GM12892 (cell line): ENCODE measurements around the gene NBPF1.
"Not testable (repeated sequence)": the region's sequence is repeated elsewhere in the genome, so short reads cannot be mapped to it uniquely, and the experiment has no call there.

Experiments used
- DNase-seq: peaks from one replicate; pipeline ENCODE4 v3.0.0; 2011; ENCODE audit not compliant: insufficient read length
- FAIRE-seq: peaks from 2 replicates; lab custom pipeline; 2011; peaks lifted over from hg19 to GRCh38; lab: Jason Lieb, UNC

The NBPF1 gene

DNA sequence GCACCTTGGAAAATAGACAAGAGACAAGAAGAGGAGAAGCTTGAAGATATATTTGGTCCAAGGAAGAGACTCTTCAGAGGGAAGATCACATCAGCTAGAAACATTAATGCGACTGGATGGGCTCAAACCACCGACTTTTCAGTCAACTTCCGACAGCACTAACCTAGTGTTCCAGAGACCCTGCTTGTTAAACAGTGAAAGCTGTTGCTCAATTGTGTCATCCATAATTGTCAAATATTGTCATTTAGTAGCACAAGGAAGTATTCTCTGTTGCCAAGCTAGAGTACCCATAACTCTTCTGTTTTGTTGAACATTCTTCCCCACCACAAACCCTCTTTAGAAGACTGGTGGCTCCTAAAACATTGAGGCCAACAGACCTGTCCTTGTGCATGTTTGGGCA is 56.3 kb downstream of the NBPF1 start:
- DNase-seq, FAIRE-seq: not testable (repeated sequence)

DNA sequence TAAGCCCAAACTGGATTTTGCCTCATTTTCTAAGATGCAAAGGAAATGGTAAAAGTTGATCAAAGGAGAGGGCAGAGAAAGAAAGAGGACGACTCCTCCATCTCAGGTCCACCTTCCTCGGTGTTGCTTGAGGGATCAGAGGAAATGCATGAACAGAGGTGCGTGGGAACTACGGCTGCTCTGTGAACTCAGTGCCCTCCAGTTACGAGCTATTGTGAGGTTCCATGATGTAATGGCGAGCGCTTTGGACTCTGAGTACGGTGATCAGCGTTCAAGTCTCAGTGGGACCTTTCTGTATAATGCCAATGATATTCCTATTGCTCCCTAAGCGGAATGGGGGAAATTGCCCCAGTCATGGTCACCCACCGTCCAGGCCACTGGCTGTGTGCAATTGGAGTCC is 60.1 kb downstream of the NBPF1 start:
- DNase-seq, FAIRE-seq: not testable (repeated sequence)

DNA sequence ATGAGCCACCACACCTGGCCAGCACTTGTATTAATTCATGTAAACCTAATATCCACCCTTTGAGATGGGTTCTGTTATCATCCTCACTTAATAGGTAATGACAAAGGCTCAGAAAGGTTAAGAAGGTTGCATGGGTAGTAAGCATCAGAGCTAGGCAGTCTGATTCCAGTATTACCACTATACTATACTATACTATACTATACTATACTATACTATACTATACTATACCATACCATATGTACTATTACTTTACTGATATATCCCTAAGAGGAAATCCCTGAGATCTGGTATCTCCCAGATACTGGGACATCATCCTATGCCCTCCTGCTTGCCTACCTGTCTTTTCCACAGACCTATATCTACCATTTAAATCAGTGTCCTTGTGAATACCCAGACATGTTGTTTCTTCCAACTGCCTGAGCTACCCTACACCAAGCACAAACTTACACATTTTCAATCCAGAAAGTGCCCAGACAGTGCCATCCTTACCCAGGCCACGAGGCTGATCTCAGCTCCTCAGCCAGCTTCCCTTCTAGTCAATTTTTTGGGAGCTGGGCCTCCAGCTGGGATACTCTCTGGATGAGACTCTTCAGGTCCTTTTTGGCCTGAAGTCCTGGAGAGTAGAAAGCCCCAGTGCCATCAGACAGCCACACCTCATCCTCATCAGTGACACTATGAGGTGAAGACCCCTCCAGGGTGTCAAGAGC is 63.0 kb downstream of the NBPF1 start:
- FAIRE-seq, DNase-seq: not testable (repeated sequence)

DNA sequence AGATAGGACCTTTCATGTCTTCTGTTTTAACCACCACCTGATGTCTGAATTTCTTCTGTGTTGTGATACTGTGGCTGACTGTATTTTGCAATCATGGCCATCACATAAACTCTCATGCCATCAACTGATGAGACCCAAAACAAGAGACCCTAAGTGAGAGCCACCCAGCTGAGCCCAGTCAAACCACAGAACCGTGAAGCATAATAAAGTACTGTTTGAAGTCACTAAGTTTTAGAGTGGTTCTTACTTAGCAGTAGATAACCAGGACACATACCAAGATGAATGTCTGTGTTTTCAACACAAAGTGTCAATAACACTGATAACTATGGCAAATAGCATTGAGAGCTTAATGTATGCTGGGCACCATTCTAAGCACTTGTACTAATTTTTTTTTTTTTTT is 63.8 kb downstream of the NBPF1 start:
- FAIRE-seq, DNase-seq: not testable (repeated sequence)

DNA sequence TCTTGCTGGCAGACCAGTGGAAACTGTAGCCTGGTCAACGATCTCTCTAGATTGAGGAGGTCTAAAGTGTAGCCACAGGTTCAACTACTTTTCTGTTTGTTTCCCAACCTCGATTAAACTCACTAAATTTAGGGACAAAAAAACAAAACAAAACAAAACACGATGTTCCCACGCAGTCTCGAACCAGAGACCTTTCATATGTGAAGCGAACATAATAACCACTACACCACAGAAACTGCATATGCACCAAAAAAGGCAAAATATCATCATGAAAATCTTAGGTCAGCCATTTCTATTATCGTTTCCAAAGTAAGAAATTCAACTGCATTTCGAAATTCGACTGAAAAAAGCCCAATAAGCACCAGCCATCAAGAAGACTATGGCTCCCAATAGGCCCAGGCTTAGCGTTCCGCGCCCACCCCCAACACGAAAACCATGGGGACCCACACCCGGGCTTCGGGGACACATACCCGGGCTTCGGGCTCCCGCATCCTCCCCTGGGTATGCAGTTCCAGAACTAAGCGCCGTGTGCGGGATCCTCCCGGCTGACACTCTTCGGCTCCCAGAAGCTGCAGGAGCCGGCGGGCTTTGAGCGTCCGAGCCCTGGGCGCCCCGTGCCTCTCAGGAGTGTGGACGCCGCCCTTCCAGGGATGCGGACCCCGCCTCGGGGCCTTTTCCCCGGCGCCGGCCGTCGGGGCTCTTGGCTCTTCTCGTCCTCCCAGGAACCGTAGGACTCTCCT is 65.7 kb downstream of the NBPF1 start:
- FAIRE-seq, DNase-seq: not testable (repeated sequence)

DNA sequence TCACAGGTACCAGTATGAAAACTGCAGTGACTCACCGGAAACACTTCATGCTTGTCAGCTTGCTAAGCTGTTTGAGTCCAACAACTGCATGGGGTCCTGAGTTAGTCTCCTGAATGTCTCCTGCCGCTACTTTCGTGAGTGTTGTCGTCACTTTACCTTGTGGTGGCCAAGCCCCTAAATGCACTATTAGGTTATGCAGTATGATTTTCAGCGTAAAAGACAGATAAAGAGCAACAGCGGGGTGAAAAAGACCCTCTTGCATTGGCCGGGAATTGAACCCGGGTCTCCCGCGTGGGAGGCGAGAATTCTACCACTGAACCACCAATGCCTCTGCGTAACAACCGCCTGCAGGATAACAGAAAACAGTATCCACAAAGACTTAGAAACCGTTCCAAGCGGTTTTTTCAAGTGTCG is 67.7 kb downstream of the NBPF1 start:
- not testable (repeated sequence) for DNase-seq, FAIRE-seq

DNA sequence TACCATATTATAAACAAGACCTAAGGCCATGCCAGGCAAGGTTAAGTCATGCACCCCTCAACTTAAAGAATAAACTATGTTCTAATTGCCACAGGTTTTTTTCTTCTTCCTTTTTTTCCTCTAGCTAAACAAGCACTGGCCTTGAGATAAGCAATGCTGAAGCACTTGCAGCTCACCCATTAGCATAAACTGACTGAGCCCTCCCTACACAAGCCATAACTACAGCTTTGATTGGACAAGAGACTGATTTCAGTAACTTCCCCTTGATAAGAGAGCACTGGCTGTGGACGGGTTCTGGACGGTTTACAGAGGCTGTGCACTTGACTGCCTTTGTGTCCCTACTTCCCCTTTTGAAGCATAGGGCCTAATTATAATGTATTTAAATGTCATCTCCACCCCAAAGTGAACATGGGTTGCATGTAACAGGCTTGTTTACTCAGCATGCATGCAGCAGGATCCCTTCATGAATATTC is 72.9 kb downstream of the NBPF1 start:
- DNase-seq, FAIRE-seq: not testable (repeated sequence)

DNA sequence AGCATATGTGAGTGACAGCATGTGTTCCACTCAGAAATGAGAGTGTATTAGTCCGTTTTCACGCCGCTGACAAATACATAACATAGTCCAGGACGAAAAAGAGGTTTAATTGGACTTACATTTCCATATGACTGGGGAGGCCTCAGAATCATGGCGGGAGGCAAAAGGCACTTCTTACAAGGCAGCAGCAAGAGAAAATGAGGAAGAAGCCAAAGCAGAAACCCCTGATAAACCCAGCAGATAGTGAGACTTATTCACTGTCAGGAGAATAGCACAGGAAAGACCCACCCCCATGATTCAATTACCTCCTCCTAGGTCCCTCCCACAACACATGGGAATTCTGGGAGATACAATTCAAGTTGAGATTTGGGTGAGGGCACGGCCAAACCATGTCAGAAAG is 75.8 kb downstream of the NBPF1 start:
- not testable (repeated sequence) for DNase-seq, FAIRE-seq

DNA sequence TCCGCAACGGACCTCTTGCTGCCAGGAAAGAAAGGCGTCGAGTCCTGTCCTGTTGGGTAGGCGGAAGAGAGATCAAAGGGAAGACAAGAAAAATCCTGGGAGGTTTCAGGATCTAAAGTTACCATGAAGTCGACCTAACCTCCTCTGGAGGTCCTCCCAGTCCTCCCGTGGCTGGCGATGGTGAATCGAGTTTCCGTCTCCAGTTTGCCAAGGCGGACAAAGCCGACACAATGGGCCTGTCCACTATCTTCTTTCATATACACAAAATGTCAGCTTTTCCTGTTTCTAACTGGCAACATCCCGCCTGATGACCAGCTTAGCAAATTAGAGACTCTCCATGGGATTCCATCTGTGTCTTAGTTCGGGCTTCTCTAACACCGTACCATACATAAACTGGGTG is 76.6 kb downstream of the NBPF1 start:
- FAIRE-seq, DNase-seq: not testable (repeated sequence)

DNA sequence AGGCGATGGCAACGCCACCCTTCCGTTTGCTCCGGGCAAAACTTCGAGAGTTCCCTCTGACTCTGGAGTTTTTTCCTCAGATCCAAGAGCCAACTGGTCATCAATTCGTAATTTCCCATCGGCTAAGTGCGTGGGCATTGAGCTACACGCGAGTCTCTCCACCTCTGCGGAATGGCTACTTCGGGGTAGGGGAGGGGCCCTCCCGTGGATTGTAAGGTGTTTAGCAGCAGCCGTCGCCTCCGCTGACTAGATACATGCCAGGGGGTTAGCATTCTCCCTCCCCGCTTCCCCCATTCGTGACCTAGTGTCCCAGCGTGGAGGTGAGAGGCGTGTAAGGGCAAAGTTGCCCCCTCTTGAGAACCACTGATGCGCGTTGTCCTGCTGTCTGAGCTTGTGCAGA is 77.5 kb downstream of the NBPF1 start:
- not testable (repeated sequence) for FAIRE-seq, DNase-seq

DNA sequence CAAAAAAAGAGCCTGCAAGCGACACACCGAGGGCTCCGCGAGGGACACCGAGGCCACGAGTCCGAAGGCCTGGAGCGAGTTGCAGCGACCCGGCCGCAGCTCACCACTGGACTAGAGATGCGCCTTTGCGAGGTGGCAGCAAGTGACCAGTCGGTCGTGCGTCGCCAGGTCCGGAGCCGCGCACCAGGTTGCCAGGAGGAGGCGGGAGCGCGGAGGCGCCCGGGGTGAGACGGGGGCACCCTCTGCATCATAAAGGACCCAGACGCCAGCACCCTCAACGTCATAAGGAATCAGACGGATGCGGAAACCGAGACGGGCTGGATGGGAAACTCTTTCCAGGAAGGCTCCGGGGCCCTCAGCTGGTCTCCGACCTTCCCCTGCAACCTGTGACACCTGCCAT is 77.9 kb downstream of the NBPF1 start:
- DNase-seq, FAIRE-seq: not testable (repeated sequence)

DNA sequence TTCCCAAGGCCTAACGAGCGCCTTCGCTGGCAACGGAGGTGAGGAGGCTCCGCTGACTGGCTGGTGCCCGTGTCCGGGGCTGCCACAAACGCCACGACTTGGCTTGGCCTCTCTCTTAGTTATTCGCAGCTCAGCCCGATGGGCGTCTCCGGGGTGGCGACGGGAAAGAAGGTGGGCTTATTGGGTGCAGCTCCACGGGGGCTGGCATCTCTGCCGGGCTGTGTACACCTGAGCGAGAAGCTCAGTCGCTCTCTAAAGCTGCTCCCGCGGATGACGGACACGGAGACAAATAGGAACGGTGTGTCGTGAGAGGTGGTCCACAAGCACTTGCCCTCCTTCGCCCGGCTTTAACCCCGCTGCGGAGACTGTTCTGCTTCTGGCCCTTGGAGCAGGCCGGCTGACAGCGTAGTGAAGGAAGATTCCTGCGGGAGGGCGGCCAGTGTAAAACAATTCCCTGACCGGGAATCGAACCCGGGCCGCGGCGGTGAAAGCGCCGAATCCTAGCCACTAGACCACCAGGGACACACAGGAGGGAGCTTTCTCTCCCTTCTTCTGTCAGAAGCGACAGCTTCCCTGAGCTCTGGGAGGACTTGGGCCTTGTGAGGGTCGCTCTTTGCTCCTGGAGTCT is 78.4 kb downstream of the NBPF1 start:
- DNase-seq, FAIRE-seq: not testable (repeated sequence)

DNA sequence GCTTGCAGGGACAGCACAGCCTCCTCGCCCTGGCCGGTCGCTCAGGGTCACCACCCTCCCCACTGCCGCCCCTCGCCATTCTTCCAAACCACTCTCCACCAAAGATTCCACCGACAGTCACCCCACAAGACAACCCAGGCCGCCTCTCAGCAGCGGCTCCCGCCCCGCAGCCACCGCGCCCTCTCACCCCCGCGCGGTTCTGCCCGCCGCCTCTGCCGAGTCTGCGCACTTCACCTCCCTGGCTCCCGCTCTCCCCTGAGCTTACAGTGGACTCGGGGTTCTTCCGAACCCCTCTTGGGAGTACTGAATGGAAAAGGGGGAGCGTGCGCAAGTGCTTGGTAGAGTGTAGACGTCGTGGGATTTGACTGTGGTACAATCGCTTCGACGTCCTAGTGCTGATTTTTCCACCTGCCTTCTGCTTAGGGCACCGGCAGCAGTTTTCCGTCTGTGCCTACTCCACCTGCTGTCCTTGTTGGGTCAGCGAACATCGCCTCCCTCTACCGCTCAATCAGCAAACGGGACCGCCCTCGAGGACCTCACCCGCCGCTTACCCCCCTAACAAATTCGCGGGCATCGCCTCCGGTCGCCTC is 79.0 kb downstream of the NBPF1 start:
- not testable (repeated sequence) for FAIRE-seq, DNase-seq

DNA sequence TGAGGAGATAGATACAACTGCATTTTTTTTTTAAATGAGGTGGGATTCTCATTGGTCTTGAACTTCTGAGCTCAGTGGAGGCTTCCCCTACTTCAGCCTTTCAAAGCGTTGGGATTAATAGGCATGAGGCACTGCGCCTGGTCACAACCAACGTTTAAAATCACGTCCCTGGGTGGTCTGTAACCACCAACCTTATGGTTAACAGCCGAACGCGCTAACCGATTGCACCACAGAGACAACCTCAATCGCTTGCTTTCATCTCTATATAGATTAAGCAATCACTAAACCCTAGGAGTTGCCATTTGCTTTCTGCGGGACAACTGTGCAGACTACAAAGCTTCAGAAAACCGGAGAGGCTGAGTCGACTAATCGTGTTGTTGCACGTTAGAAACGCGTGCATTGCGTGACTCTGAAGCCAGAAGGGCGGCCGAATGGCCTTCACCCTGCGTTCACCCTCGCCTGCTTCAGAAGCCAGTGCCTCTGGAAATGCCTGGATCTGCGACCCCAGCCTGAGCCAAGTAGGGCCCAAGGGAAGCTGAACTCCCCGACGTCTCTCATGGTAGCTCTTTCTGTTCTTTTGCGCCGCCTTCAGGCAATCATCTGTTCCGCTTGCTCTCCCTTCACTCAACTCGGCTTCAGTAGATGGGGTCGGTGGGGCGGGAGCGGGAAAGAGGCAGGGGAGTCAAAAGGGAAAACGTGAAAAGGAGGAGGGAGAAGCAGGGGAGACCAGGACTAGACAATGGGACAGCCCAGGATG is 81.0 kb downstream of the NBPF1 start:
- not testable (repeated sequence) for DNase-seq, FAIRE-seq

DNA sequence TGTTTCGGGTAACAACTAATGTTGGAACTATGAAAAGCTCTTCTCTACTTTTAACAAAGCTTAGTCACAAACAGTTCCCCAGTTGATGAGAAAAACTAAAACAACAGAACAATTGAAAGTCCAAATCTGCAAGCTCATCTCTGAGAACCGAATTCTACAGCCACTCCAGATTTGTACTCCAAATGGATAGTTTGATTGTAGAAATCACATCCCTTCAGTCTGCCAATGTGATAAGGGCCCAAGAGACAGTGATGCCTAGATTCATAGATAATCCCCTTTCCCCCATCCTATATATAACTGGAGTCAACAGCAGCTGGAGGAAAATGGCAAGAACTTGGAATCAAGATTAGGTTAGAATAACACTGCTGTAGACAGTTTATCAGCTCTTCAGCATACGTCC is 85.0 kb downstream of the NBPF1 start:
- not testable (repeated sequence) for FAIRE-seq, DNase-seq

DNA sequence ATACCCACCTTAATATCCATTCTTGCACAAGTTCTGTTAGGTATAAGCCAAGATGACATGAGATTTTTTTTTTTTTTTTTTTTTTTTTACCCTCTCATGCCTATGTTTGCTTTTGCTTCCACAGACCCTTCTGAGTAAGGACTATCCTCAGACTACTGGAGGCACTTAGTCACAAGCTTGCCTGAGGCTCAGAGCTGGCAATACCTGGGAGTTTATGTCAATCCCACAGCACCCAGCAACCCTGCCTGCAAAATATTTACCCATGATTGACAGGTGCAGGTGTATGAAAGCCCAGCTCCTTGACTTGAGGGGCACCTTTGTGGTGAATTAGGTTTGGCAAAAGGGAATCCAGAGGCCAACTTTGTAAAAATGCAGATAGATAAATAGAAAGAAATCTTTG is 87.6 kb downstream of the NBPF1 start:
- not testable (repeated sequence) for FAIRE-seq, DNase-seq

DNA sequence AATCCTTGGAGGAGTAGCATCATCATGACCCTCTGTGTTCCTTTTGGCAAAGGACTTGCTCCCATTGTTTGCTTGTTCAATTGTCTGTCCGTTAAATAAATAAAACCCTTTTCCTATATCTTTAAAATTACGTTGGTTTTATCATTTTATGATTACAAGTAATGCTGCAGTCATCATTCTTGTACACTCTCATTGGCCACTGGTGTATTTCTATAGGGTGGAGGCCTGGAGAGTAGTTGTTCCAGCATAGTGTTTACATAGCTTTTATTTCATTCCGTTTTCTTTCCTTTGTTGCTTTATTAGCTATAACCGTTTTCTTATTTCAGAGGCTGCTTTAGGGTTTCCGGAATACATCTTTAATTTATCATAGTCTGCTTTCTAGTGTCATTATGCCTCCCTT is 91.7 kb downstream of the NBPF1 start:
- FAIRE-seq, DNase-seq: not testable (repeated sequence)
